GM12865 (cell line): ENCODE measurements around the gene NR2F1-AS1.

Experiments
- DNase-seq: peaks from one replicate; pipeline ENCODE4 v3.0.0; 2010; ENCODE audit warnings: low read depth
- H3K4me3 ChIP-seq: 2 replicates; pipeline ENCODE4 v1.5.1; 2011; ENCODE audit warnings: mild to moderate bottlenecking, low read depth, low read length, control low read depth
- CTCF ChIP-seq: IDR thresholded peaks from 2 replicates; pipeline ENCODE4 v1.5.1; 2011; ENCODE audit warnings: low read length, control low read depth, low read depth, inconsistent platforms; ENCODE audit not compliant: insufficient read depth; ENCODE audit errors: missing control alignments

The NR2F1-AS1 gene

DNA sequence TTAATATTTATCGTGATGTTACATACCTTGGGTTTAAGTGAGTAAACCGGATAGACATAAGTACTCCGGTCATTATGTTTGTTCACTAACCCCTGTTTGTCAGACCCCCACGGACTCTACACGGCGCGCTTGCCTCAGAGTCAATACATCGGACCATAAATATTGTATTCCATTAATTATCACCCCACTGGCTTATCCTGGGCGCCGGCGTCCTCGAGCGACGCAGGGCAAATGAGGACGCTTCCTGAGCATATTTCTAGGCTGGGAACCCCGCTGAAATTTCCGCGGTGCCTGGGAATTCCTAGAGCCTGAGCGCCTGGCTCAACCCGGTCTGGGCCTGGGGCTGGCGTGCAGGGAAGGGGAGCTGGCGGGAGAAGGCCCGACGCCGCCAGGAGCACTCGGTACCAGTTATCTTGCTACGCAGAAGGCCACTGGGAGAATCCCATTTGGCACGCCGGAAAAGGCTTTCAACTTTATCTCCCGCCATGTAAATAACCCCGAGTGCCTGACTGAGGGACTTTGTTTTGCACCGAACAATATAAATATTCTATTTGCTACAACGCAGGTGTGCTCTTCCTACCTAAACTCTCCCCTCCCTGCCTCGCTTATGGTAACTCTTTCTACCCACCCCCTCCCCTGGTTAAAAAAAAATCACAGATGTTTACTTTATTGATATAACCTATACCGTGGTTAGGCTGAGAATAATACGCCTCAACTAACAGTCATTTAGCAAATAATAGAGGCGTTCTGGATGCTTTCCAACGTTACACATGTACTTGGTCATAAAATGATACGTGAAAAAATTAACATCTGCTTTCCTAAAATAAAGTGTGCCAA, 21.4 kb upstream of the NR2F1-AS1 start:
- no peak for TF ChIP-seq CTCF
- DNase-seq = no peak
- no peak overlapping the region for H3K4me3 ChIP-seq

GRCh38 chr5:93601802-93602155, 20.8 kb upstream of the NR2F1-AS1 start:
- TF ChIP-seq CTCF = no peak
- H3K4me3 ChIP-seq = no peak overlapping the region
- no peak for DNase-seq

DNA sequence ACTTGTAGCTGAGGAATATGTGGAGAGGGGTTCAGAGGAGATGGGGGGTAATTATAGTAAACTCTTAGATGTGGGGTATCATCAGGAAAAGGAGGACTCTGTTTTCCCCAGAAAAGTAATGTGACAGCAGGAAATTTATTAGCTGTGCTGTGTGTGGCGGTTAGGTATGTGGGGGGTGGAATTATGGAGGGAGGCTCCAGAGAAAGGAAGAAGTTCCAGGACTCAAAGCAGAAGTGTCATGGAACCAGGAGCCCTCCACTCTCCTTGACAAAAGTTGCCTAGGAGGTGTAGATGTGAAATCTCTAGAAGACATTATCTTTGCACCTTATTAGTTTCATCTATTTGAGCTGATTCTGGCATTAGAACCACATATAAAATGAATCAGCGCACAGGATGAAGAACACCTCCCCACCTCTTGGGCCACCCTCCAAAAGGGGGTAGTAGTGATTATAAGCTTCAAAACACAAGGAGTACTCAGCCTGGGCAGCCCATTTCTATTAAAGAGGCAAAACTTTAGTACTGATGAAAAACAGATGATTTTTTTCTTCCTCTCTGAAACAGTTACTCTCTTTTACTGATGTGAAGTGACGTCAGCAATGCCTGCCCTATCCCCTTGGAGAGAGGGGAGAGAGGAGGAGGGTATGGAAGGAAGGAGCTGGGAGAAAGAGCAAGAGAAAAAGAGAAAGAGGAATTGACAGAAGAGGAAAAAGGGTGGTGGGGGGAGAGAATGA, 20.2 kb upstream of the NR2F1-AS1 start:
- TF ChIP-seq CTCF = no peak
- no peak overlapping the region for H3K4me3 ChIP-seq
- no peak for DNase-seq

- TF ChIP-seq CTCF = no peak
- H3K4me3 ChIP-seq = no peak overlapping the region
- DNase-seq = no peak
Observed at GRCh38 chr5:93600409-93601070, 19.5 kb upstream of the NR2F1-AS1 start.

GRCh38 chr5:93599399-93600120, 18.5 kb upstream of the NR2F1-AS1 start:
- no peak for TF ChIP-seq CTCF
- H3K4me3 ChIP-seq = no peak overlapping the region
- no peak for DNase-seq

DNA sequence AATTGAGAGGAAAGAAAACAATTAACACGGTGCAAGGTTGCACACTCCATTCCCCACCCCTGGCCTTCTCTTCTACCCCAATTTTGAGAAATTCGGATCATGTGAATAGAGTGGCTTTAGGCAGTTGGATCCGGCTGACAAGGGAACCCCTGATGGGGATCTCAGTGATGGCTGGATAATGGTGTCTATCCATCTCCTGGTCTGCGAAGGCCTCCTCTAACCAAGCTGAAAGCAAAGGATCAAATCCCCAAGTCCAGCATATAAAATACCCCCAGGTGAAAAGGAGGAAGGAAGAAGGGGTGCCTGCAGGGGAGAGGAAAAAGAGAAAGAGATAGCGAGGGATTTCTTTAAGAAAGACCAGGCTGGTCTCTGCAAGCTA, 18.0 kb upstream of the NR2F1-AS1 start:
- TF ChIP-seq CTCF = no peak
- no peak for DNase-seq
- no peak overlapping the region for H3K4me3 ChIP-seq
